Activated T-cell treated with anti-CD3 and anti-CD28 coated beads, Interleukin-2, amount 50 U/mL, for 4 hours (primary cell): ENCODE results near the gene GCNT1. TPM values are rescaled to one million over a fixed set of nuclear protein-coding genes. Genes with fewer than 3 reads are reported as not detected.

Experiments used
- ATAC-seq, 2 donors: fragments of 200-7000 bp; cut with Tn5 transposase; one replicate each; pipeline ENCODE4 v1.10.0; 2021
- DNase-seq: peaks from one replicate; pipeline ENCODE4 v3.0.0-alpha.2; 2020
- H3K27me3 Mint-ChIP-seq: one replicate; pipeline ENCODE4 v1.8.0; 2021; ENCODE audit warnings: low read depth, mixed read lengths
- H3K36me3 Mint-ChIP-seq: one replicate; pipeline ENCODE4 v1.8.0; 2022; ENCODE audit warnings: mixed read lengths; ENCODE audit not compliant: insufficient read depth
- H3K4me1 Mint-ChIP-seq: one replicate; pipeline ENCODE4 v1.8.0; 2021; ENCODE audit warnings: low read depth, mixed read lengths
- H3K4me3 Mint-ChIP-seq: one replicate; pipeline ENCODE4 v1.8.0; 2021; ENCODE audit warnings: mild to moderate bottlenecking, moderate library complexity, mixed read lengths
- H3K9me3 Mint-ChIP-seq: one replicate; pipeline ENCODE4 v1.8.0; 2021; ENCODE audit warnings: mixed read lengths
- total RNA-seq, 3 donors: library from RNA; stranded (reverse); gene quantifications; one replicate each; pipeline ENCODE4 v1.2.1, GENCODE V29; 2021

GCNT1 gene
- total RNA-seq, result 1 to 10 TPM; 6.2 to 8.9 (median 7.7) TPM

- Mint-ChIP-seq H3K36me3 (peaks cover 2% of the 10 kb centered on the region), H3K4me1 (peaks cover 30% of the 10 kb centered on the region)
- ATAC-seq, result peak; percentile 97 to 98
Measured at GRCh38 chr9:76458903-76459693, at the start of gene GCNT1. TSS of gene GCNT1 (plus strand) at chr9:76459182. CDS start at chr9:76502382, 43,200 bp downstream.

GRCh38 chr9:76412638-76413037 lies 46.3 kb upstream of the GCNT1 start:
- H3K4me1 Mint-ChIP-seq, result peaks cover 16% of the 10 kb centered on the region
- H3K36me3 Mint-ChIP-seq, result peaks cover 1% of the 10 kb centered on the region
- H3K4me3 Mint-ChIP-seq, result no peak overlapping the region
- DNase-seq, result no peak
- H3K27me3 Mint-ChIP-seq, result no peaks in the 10 kb centered on the region
- peaks cover 10% of the 10 kb centered on the region for H3K9me3 Mint-ChIP-seq
- ATAC-seq, result no peak

More at GRCh38 chr9:76458903-76459693, at the start of gene GCNT1:
- Mint-ChIP-seq H3K4me3 (peak within 1 kb of the TSS; percentile 94), H3K27me3 (no peaks in the 10 kb centered on the region), H3K9me3 (no peaks in the 10 kb centered on the region)
- DNase-seq, result peak; percentile 88

- Mint-ChIP-seq H3K36me3 (peaks cover 1% of the 10 kb centered on the region), H3K9me3 (peaks cover 10% of the 10 kb centered on the region), H3K4me3 (no peak overlapping the region), H3K27me3 (no peaks in the 10 kb centered on the region), H3K4me1 (peaks cover 16% of the 10 kb centered on the region)
- ATAC-seq (no peak), DNase-seq (no peak)
Measured at GRCh38 chr9:76413658-76414057, 45.3 kb upstream of the GCNT1 start.

GRCh38 chr9:76414661-76415060 lies 44.3 kb upstream of the GCNT1 start:
- DNase-seq, result no peak
- no peak overlapping the region for H3K4me3 Mint-ChIP-seq
- peaks cover 16% of the 10 kb centered on the region for H3K4me1 Mint-ChIP-seq
- peaks cover 1% of the 10 kb centered on the region for H3K36me3 Mint-ChIP-seq
- H3K27me3 Mint-ChIP-seq, result no peaks in the 10 kb centered on the region
- no peak for ATAC-seq
- peaks cover 10% of the 10 kb centered on the region for H3K9me3 Mint-ChIP-seq

- no peak overlapping the region for H3K4me3 Mint-ChIP-seq
- H3K9me3 Mint-ChIP-seq, result peaks cover 10% of the 10 kb centered on the region
- H3K4me1 Mint-ChIP-seq, result peaks cover 16% of the 10 kb centered on the region
- no peaks in the 10 kb centered on the region for H3K27me3 Mint-ChIP-seq
- no peak for ATAC-seq
- no peak for DNase-seq
- H3K36me3 Mint-ChIP-seq, result peaks cover 1% of the 10 kb centered on the region
Measured at GRCh38 chr9:76415154-76415553, 43.8 kb upstream of the GCNT1 start.

- H3K9me3 Mint-ChIP-seq, result peaks cover 10% of the 10 kb centered on the region
- no peak for ATAC-seq
- H3K4me1 Mint-ChIP-seq, result peaks cover 16% of the 10 kb centered on the region
- DNase-seq, result no peak
- H3K27me3 Mint-ChIP-seq, result no peaks in the 10 kb centered on the region
- H3K36me3 Mint-ChIP-seq, result peaks cover 1% of the 10 kb centered on the region
- H3K4me3 Mint-ChIP-seq, result no peak overlapping the region
Measured at GRCh38 chr9:76415731-76416130, 43.3 kb upstream of the GCNT1 start.

- DNase-seq (no peak), ATAC-seq (no peak)
- Mint-ChIP-seq H3K9me3 (peaks cover 10% of the 10 kb centered on the region), H3K4me1 (peaks cover 16% of the 10 kb centered on the region), H3K4me3 (no peak overlapping the region), H3K36me3 (peaks cover 1% of the 10 kb centered on the region), H3K27me3 (no peaks in the 10 kb centered on the region)
Measured at GRCh38 chr9:76417394-76417793, 41.6 kb upstream of the GCNT1 start.

GRCh38 chr9:76419782-76420380 lies 39.1 kb upstream of the GCNT1 start:
- Mint-ChIP-seq H3K9me3 (no peaks in the 10 kb centered on the region), H3K27me3 (no peaks in the 10 kb centered on the region), H3K4me3 (no peak overlapping the region), H3K4me1 (peaks cover 29% of the 10 kb centered on the region), H3K36me3 (no peaks in the 10 kb centered on the region)
- DNase-seq (no peak), ATAC-seq (no peak)

- Mint-ChIP-seq H3K4me1 (peaks cover 16% of the 10 kb centered on the region), H3K9me3 (no peaks in the 10 kb centered on the region), H3K27me3 (no peaks in the 10 kb centered on the region), H3K4me3 (no peak overlapping the region), H3K36me3 (no peaks in the 10 kb centered on the region)
- no peak for ATAC-seq
- DNase-seq, result no peak
Measured at GRCh38 chr9:76423216-76424177, 35.5 kb upstream of the GCNT1 start.

GRCh38 chr9:76424491-76424890 lies 34.5 kb upstream of the GCNT1 start:
- Mint-ChIP-seq H3K27me3 (no peaks in the 10 kb centered on the region), H3K9me3 (no peaks in the 10 kb centered on the region), H3K36me3 (no peaks in the 10 kb centered on the region), H3K4me3 (no peak overlapping the region), H3K4me1 (peaks cover 16% of the 10 kb centered on the region)
- ATAC-seq (peak; percentile 75 to 87), DNase-seq (no peak)

- no peak overlapping the region for H3K4me3 Mint-ChIP-seq
- DNase-seq, result no peak
Measured at GRCh38 chr9:76425677-76426453, 33.1 kb upstream of the GCNT1 start.

GRCh38 chr9:76426807-76427419 lies 32.1 kb upstream of the GCNT1 start:
- Mint-ChIP-seq H3K9me3 (no peaks in the 10 kb centered on the region), H3K27me3 (no peaks in the 10 kb centered on the region), H3K4me1 (peaks cover 16% of the 10 kb centered on the region), H3K36me3 (no peaks in the 10 kb centered on the region), H3K4me3 (no peak overlapping the region)
- ATAC-seq, result peak in 1 of 2 donors; percentile 14
- no peak for DNase-seq

More at GRCh38 chr9:76425677-76426453, 33.1 kb upstream of the GCNT1 start:
- Mint-ChIP-seq H3K4me1 (peaks cover 16% of the 10 kb centered on the region), H3K9me3 (no peaks in the 10 kb centered on the region), H3K27me3 (no peaks in the 10 kb centered on the region), H3K36me3 (no peaks in the 10 kb centered on the region)
- no peak for ATAC-seq

GRCh38 chr9:76431601-76432000 lies 27.4 kb upstream of the GCNT1 start:
- Mint-ChIP-seq H3K4me1 (no peaks in the 10 kb centered on the region), H3K9me3 (no peaks in the 10 kb centered on the region), H3K36me3 (no peaks in the 10 kb centered on the region), H3K27me3 (peaks cover 4% of the 10 kb centered on the region), H3K4me3 (no peak overlapping the region)
- ATAC-seq, result no peak
- no peak for DNase-seq
